ENCODE results near the gene C9. TPM values are rescaled to one million over a fixed set of nuclear protein-coding genes. Genes with fewer than 3 reads are reported as not detected.
"Not testable (repeated sequence)": the region's sequence is repeated elsewhere in the genome, so short reads cannot be mapped to it uniquely, and the experiment has no call there.

Gene C9
- polyA plus RNA-seq, 1 donor (not counting 4 experiments of a cell fraction or from before 2014, with no cell fraction given) = 0.04 TPM

DNA sequence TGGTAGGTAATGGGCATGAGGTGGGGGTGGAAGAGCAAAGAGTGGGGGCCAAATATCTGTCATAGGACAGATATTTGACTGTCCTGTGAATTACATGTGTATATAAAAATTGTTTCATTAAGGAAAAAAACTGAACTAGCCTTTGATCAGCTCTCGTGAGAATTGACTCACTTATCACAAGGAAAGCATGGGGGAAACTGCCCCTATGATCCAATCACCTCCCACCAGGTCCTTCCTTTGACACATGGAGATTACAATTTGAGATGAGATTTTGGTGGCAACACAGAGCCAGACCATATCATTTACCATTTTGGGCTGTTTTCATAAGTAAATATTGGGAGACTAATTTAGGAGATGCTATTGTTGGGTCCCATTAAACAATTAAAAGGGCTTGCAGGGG, 81.7 kb downstream of the C9 start:
- Histone ChIP-seq H3K9me1 (ENCODE audit: control insufficient read depth, extremely low read depth, insufficient read depth, low read length) (no peaks in the 10 kb centered on the region), H3K79me2 (ENCODE audit: control insufficient read depth, insufficient read depth, low read length) (no peaks in the 10 kb centered on the region), H3K27ac (ENCODE audit: control insufficient read depth, insufficient read depth, low read length) (no peak overlapping the region), H2AFZ (ENCODE audit: control insufficient read depth, low read length) (no peak overlapping the region), H3K36me3 (ENCODE audit: control insufficient read depth in 2 of 2, extremely low read depth in 1 of 2, insufficient read depth in 2 of 2, low read length in 2 of 2) (no peaks in the 10 kb centered on the region), H3K4me3 (ENCODE audit: control insufficient read depth in 2 of 3, extremely low read depth in 1 of 3, insufficient read depth in 2 of 3, low read depth in 1 of 3, low read length in 3 of 3) (no peak overlapping the region), H4K20me1 (ENCODE audit: control insufficient read depth, extremely low read depth, insufficient read depth, low read length) (no peaks in the 10 kb centered on the region), H3K9me3 (ENCODE audit: control insufficient read depth, low read depth, low read length) (no peaks in the 10 kb centered on the region), H3K27me3 (ENCODE audit: control insufficient read depth, extremely low read depth, insufficient read depth, low read length) (no peaks in the 10 kb centered on the region), H3K4me2 (ENCODE audit: control insufficient read depth, extremely low read depth, insufficient read depth, low read depth, low read length) (no peak overlapping the region), H3K9ac (ENCODE audit: control insufficient read depth, extremely low read depth, insufficient read depth, low read length) (no peak overlapping the region), H3K4me1 (ENCODE audit: control insufficient read depth, extremely low read depth, insufficient read depth, low read length) (no peaks in the 10 kb centered on the region)
- DNase-seq (ENCODE audit: low read depth, low spot score) = no peak
- no peak for FAIRE-seq
- dilution Hi-C loops (cut with MboI; ENCODE audit: extremely low pct_ligation_motif_present, low sequenced_read_pairs) = no loop called here
- no peak for TF ChIP-seq EZH2 (IDR thresholded peaks at IDR 0.05; ENCODE audit: low read length)
- TF ChIP-seq, protein P1, sequence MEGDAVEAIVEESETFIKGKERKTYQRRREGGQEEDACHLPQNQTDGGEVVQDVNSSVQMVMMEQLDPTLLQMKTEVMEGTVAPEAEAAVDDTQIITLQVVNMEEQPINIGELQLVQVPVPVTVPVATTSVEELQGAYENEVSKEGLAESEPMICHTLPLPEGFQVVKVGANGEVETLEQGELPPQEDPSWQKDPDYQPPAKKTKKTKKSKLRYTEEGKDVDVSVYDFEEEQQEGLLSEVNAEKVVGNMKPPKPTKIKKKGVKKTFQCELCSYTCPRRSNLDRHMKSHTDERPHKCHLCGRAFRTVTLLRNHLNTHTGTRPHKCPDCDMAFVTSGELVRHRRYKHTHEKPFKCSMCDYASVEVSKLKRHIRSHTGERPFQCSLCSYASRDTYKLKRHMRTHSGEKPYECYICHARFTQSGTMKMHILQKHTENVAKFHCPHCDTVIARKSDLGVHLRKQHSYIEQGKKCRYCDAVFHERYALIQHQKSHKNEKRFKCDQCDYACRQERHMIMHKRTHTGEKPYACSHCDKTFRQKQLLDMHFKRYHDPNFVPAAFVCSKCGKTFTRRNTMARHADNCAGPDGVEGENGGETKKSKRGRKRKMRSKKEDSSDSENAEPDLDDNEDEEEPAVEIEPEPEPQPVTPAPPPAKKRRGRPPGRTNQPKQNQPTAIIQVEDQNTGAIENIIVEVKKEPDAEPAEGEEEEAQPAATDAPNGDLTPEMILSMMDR (optimal IDR thresholded peaks at IDR 0.05 in 1 of 3, IDR thresholded peaks at IDR 0.05 in 1 of 3, conservative IDR thresholded peaks at IDR 0.05 in 1 of 3; ENCODE audit: extremely low read depth in 1 of 3, insufficient read depth in 2 of 3, low read length in 3 of 3) = no peak

DNA sequence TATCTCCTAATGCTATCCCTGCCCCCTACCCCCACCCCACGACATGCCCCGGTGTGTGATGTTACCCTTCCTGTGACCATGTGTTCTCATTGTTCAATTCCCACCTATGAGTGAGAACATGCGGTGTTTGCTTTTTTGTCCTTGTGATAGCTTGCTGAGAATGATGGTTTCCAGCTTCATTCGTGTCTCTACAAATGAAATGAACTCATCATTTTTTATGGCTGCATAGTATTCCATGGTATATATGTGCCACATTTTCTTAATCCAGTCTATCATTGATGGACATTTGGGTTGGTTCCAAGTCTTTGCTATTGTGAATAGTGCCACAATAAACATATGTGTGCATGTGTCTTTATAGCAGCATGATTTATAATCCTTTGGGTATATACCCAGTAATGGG, 88.4 kb downstream of the C9 start:
- H3K4me2 ChIP-seq (ENCODE audit: control insufficient read depth, extremely low read depth, insufficient read depth, low read depth, low read length); H4K20me1 ChIP-seq (ENCODE audit: control insufficient read depth, extremely low read depth, insufficient read depth, low read length); FAIRE-seq; H3K4me3 ChIP-seq (ENCODE audit: control insufficient read depth in 2 of 3, extremely low read depth in 1 of 3, insufficient read depth in 2 of 3, low read depth in 1 of 3, low read length in 3 of 3); H3K4me1 ChIP-seq (ENCODE audit: control insufficient read depth, extremely low read depth, insufficient read depth, low read length); H3K9me1 ChIP-seq (ENCODE audit: control insufficient read depth, extremely low read depth, insufficient read depth, low read length); H3K36me3 ChIP-seq (ENCODE audit: control insufficient read depth in 2 of 2, extremely low read depth in 1 of 2, insufficient read depth in 2 of 2, low read length in 2 of 2); H2AFZ ChIP-seq (ENCODE audit: control insufficient read depth, low read length); H3K79me2 ChIP-seq (ENCODE audit: control insufficient read depth, insufficient read depth, low read length); DNase-seq (ENCODE audit: low read depth, low spot score); H3K27ac ChIP-seq (ENCODE audit: control insufficient read depth, insufficient read depth, low read length); dilution Hi-C loops (cut with MboI; ENCODE audit: extremely low pct_ligation_motif_present, low sequenced_read_pairs); H3K9ac ChIP-seq (ENCODE audit: control insufficient read depth, extremely low read depth, insufficient read depth, low read length); H3K9me3 ChIP-seq (ENCODE audit: control insufficient read depth, low read depth, low read length); H3K27me3 ChIP-seq (ENCODE audit: control insufficient read depth, extremely low read depth, insufficient read depth, low read length): not testable (repeated sequence)

DNA sequence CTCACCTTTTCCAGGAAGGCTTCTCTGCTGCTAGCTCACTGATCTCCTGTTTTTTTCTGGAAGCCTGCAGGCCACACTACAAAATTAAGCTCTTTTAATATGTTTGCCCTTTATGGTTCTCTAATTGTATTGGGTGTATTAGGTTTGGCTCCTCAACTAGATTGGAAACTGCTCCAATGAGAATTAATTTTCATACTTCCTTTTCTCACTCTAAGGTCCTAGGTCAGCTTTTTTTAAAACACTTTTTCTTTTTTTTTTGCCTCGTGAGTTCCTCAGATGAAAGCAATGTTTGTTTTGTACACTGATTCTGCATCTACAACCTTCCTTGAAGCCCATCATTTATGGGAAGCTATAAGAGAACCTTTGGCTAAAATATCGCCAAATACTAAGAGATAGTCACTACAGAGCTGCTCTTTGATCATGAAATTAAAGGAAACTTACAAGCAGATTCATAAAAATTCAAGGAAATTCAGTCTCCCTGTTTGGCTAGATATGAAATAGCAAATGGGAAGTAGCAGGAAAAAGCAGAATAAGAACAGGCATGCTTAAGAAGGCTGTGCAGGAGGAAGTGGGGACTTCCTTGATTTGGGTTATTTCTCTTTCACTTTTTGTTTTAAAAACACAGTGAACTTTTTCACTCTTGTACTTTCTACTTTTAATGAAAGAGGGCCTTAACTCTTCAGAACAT, 89.8 kb downstream of the C9 start:
- Histone ChIP-seq H3K79me2 (ENCODE audit: control insufficient read depth, insufficient read depth, low read length) (no peaks in the 10 kb centered on the region), H3K9ac (ENCODE audit: control insufficient read depth, extremely low read depth, insufficient read depth, low read length) (no peak overlapping the region), H4K20me1 (ENCODE audit: control insufficient read depth, extremely low read depth, insufficient read depth, low read length) (no peaks in the 10 kb centered on the region), H3K9me1 (ENCODE audit: control insufficient read depth, extremely low read depth, insufficient read depth, low read length) (no peaks in the 10 kb centered on the region), H3K36me3 (ENCODE audit: control insufficient read depth in 2 of 2, extremely low read depth in 1 of 2, insufficient read depth in 2 of 2, low read length in 2 of 2) (no peaks in the 10 kb centered on the region), H2AFZ (ENCODE audit: control insufficient read depth, low read length) (peak overlapping the region; percentile 70), H3K4me2 (ENCODE audit: control insufficient read depth, extremely low read depth, insufficient read depth, low read depth, low read length) (no peak overlapping the region), H3K9me3 (ENCODE audit: control insufficient read depth, low read depth, low read length) (no peaks in the 10 kb centered on the region), H3K4me1 (ENCODE audit: control insufficient read depth, extremely low read depth, insufficient read depth, low read length) (no peaks in the 10 kb centered on the region), H3K27ac (ENCODE audit: control insufficient read depth, insufficient read depth, low read length) (no peak overlapping the region), H3K27me3 (ENCODE audit: control insufficient read depth, extremely low read depth, insufficient read depth, low read length) (no peaks in the 10 kb centered on the region), H3K4me3 (ENCODE audit: control insufficient read depth in 2 of 3, extremely low read depth in 1 of 3, insufficient read depth in 2 of 3, low read depth in 1 of 3, low read length in 3 of 3) (no peak overlapping the region)
- dilution Hi-C loops (cut with MboI; ENCODE audit: extremely low pct_ligation_motif_present, low sequenced_read_pairs) = no loop called here
- no peak for DNase-seq (ENCODE audit: low read depth, low spot score)
- FAIRE-seq = no peak
- TF ChIP-seq EZH2 (IDR thresholded peaks at IDR 0.05; ENCODE audit: low read length) = no peak
- TF ChIP-seq, protein P1 (optimal IDR thresholded peaks at IDR 0.05 in 1 of 3, IDR thresholded peaks at IDR 0.05 in 1 of 3, conservative IDR thresholded peaks at IDR 0.05 in 1 of 3; ENCODE audit: extremely low read depth in 1 of 3, insufficient read depth in 2 of 3, low read length in 3 of 3) = no peak
